HG03280 (cell line): ENCODE measurements around the gene PAX6.

Experiments used
- ATAC-seq: cut with Tn5 transposase; IDR thresholded peaks from one replicate; pipeline ENCODE4 v1.9.1; 2021; ENCODE audit warnings: mild to moderate bottlenecking, moderate library complexity; ENCODE audit not compliant: unreplicated experiment

PAX6 gene

DNA sequence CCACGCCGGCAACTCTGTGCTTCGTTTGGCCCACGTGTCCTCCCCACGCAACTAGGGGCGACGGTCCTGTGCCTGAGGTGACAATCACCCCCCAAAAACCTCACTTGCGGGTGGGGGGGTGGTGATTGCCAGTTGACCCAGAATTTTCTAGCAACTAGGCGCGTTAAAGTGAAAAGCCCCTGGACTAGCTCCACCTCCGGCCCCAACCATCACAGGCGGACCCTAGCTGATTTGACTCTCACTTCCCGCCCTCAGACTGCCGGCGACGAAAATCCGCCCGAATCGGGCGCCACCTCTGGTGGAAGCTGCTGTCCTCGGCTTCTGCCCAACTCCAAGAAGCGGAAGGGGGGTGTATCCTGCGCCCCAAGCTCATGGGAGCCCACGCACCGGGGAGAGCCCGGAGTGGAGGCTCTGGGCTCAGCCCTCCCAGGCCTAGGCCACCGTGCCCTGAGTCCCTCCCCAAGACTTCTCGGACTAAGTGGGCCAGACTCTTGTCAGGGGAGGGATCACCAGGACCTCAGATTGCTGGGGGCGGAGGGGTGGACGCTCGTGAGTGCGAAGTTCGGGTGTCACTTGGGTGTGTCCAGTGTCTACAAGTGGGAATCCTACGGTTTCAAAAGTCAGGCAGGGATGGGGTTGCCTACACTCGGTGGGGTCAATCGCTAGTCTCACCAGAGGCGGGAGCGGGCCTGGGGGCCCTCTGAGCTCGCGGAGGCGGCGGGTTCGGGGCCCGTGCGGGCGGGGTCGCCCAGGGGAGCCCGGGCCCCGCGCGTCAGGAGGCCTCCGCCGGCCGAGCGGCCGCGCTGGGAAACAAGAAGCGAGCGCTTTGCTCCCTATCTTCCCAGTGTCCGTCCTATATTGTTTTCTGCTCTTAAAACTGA, 12.3 kb downstream of the PAX6 start:
- no peak for ATAC-seq

DNA sequence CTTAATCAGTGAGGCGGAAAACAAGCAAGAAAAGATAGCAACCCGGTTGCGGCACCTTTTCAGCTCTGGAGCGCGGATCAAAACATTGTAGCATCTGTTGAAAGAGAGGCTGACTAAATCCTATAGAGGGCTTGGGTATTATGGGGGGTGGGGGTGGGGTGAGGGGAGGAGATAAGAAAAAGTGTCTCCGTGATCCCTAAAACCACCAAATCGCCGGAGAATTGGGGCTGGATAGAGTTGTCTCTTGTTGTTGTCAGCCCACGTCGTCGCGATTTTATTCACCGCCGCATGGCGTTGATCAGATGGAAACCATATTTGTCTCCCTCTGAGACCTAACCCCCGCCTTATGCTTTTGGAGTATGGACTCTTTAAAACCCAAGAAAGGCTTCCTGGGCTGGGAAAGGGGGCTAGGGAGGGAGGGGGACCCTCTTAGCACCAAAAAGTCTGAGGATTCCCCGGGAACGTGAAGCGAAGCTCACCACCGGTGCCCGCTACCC, 13.0 kb downstream of the PAX6 start:
- no peak for ATAC-seq

DNA sequence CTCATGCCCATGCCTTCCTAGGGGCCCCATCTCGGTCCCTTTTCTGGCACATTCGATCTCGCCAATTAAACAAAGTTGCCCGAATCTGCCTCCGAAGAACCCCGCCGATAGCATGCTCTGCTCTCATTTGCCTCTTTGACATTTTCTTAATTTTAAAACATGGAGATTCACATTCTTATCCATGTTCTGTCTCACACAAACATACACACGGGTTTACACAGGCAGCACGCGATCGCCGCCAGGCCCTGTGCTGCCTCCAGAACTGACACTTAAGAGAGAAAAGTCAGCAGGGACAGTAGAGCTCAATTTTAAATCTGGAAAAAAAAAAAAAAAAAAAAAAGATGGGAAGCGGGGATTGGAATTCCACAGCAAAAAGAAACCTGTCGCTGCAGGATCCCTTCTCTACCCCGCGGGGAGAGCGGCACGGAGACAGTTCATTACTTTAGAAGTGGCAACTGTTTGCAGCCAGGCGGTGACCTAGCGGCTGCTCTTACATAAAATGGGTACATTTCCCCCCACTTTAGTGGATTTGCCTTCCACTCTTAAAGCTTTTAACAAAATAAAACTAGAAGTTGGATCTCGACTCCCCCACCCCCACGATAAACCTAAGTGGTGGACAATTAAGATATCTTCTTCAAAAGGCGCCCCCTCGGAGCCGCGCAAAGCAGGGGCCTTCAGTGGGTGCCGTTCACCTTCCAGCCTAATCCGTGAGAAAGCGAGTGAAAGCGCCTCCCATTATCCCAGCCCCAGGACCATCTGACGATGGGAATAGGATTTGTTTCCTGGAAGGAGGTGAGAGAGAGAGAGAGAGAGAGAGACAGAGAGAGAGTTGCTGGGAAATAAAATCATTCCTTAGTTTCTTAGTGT, 13.7 kb downstream of the PAX6 start:
- ATAC-seq: no peak

DNA sequence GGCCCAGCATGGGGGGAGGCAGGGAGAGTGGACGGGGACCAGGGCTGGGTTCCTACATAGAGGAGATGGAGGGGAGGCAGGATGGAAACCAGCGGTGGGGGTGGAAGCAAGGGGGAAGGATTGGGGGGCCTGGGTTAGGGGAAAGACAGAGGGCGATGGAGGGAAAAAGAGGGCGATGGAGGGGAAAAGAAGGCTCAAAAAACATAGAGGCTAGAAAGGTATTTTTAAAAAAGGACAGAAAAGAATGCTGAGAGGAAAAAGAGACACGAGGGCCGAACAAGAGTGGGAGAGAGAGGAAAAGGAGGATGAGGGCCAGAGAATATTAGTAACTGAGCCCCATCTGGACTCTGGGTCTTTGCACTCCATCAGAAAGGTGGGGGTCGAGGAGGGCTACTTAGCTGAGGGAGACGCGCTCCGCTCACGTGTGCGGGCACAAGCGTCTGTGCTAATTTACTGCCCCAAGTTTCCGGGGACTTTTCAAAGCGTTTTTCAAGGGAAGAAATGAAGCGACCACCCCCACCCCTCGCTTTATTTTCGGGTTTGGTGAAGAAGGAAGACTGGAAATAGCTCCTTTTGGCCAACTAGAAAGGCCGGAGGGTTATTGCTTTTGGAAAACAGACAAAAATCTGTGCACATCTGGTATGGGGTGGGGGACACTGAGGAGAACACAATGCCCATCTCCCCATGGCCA, 14.5 kb downstream of the PAX6 start:
- no peak for ATAC-seq

DNA sequence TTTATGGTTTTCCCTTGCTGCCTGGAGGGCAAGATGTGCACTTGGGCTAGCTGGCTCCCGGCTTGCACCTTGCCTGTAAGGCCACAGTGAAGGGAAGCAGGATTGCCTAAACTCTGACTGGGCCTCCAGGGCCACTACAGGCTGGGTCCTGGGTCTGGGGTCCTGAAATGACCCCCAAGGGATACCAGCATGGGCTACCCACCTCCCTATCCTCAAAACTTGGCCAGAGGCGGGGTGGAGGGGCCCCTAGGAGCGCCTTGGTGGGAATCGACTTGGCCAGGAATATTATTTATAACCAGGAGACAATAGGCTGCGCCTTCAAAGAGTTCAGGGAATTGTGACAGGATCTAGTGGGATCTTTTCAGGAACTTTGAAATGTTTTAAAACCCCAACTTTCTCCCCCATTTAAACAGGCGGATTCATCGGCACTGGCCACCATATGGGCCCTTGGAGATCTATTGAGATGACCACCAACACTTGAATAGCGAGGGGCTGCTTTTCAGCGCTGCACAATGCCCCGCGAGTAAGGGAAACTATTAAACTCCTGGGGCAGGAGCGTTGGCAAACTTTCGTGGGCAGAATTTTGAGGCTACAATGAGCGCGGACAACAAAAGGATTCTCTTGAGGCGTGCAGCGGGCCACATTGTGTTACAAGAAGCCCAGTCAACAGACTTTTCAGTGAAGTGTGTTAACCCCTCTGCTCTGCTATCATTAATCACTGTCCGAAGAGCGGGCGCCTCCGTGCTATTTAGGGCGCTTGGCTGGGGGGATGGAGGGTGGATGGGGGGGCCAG, 15.2 kb downstream of the PAX6 start:
- no peak for ATAC-seq

DNA sequence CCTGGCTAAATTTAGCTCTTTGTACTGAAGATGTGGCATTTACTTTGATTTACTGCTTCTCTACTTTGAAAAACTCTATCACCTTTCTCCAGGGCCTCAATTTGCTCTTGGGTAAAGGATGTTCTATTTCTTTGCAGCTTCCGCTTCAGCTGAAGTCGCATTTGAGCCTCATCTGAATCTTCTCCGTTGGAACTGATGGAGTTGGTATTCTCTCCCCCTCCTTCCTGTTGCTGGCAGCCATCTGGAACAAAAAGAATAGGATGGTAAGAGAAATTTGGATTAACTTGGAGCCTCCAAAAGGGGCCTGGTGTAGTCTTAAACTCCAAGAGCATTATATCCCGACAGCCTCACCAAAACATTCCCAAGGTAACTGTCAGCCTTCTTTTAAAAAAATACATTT, 16.6 kb downstream of the PAX6 start:
- no peak for ATAC-seq

DNA sequence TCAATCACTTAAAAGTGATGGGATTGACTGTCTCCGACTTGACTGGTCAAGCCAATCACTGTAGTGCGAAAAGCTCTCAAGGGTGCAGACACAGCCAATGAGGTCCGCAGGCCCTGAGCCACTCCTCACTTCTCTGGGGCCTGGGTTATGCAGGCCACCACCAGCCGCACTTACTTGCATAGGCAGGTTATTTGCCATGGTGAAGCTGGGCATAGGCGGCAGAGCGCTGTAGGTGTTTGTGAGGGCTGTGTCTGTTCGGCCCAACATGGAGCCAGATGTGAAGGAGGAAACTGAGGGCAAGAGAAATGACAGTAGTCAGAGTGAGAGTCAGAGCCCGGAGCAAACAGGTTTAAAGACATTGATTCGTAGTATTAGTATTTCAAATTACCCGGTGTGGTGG, 17.9 kb downstream of the PAX6 start:
- ATAC-seq: no peak

DNA sequence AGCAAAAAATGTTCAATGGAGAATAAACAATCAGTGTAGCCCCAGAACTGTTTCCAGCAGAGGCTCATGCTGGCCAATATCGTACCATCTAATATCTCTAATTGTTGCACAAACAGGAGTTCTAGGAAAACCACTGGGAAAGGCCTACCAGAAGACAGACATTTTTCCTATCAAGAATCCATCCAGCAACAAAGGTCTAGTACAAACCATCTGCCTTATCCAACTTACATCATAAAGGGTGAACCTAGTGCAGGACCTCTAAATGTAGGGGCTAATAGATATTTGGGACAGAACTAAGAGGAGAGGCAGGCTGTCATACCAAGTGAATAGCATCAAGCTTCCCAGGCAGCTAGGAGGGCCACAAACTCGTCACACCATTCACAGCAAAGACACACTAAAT, 18.7 kb downstream of the PAX6 start:
- ATAC-seq: no peak

DNA sequence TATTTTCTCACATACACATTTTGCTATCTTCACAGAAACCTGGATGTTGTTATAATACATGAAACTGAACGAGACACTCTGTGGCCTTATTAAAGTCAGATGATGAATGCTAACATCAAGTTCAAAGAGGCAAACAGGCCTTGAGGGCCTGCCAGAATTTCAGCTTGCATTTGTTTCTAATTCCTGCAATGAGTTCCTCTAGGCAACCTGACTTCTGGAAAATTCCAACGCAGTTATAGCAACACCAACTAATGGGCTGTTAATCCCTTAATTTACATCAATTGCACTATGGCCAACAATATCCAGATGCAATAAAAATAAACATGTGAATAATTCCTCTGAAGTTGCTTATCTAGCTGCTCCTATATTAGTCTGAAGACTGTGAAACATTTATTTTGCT, 19.1 kb downstream of the PAX6 start:
- no peak for ATAC-seq

DNA sequence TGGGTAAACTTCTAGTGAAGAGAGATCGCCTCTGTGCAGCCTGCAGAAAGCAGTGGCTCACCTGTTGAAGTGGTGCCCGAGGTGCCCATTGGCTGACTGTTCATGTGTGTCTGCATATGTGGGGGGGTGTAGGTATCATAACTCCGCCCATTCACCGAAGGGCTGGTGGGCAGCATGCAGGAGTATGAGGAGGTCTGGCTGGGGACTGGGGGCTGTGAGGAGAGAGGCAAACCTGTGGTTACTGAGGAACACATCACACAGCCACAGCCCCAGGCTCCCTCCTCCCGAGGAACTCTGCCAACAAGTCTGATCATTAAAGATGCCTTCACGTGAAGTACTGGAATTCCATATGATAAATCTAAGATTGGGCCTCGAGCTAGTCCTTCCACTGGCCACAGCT, 20.5 kb downstream of the PAX6 start:
- ATAC-seq: no peak

DNA sequence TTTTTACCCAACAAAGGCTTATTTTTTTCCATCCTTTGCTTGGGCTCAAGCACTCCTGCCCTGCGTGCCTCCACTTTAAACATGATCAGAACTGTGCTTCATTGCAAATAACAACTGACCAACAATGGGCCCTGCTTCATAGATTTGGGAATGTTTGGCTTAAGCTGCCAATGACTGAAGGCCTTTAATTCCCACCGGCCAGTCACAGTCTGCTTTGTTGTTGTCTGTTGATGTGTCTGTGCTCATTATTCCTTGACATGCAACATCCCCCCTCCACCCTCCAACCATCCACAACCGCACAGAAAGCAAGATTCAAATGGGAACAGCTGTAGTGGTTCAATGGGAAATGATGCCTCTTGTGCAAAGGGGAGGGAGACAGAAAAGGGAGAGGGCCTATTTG, 23.0 kb downstream of the PAX6 start:
- no peak for ATAC-seq

DNA sequence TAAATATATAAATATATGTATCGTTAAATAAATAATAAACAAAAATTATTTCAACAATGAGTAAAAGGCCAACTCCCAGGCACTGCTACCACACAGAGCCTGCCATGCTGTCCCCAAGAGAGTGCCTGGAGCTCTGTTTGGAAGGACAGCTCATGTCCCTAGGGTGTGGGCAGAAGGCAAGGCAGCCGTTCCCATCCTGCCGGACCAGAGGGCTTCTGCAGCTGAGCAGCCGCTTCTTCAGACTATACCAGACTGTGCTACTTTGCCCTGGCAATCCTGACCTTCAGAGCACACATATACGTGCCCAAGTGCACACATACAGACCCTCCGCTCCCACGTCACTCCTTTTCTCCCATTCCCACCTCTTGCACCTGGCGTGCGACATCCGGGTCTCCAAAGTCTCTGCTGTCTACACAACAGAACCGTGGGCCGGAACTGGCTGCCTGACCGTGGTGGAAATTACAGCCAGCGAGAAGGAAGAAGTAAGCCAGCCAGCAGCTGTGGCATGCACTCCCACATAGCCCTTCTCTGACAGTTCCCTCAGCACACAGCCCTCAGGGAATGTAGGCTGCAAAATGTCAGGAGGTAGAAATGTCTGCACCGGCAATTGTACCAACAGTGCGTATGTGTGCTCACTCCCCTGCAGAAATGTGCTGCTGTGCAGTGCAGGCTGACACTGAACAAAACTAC, 24.0 kb downstream of the PAX6 start:
- no peak for ATAC-seq

DNA sequence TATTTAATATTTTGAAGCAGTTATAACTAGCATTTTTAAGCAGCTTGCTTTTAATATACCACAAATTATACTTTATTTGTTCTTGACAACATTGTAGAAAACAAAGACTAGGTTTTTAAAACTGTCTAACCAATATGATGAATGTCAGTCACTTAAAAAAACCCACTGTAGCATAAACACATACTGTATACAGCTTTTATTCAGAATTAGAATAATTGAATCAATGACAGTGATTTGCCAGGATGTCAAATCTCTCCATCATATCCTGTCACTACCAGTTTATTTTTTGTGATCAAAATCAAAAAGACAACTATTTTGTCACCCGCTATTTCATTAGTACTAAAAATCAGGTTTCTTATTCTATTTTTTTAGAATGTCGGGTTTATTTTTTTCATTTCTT, 26.5 kb downstream of the PAX6 start:
- ATAC-seq: no peak

DNA sequence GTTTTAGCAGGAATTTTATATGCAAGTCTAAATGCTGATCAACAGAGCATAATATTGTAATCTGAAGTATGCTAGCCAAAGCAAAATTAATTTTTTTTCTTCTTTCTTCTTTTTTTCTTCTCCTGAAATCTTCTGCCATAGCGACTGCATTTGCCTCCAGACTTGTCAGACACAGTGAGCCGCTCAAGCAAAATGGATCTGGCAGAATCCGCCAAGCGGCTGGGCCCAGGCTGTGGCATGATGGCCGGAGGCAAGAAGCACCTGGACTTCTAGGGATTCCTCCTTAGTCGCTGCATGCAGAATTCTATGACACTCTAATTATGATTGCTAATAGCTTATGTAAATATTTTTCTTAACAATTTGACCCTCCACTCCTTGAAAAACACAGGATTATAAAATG, 27.9 kb downstream of the PAX6 start:
- no peak for ATAC-seq

DNA sequence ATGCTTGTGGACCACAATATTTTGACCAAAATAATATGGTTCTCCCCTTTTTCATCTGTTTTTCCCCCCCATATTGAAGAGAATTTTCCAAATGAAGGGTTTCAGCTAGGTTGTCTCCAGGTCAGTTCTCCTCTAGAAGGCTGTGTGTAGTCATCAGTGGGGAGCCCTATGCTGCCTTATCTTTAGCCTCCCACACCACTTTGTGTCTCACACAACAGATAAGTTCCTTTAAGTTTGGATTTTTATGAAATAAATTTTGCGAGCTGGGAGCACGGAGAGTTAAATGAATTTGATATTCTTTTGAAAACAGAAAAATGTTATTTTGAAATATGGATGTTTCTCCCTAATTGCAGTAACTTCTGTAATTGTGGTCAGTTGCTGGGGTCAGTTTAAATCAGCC, 28.9 kb downstream of the PAX6 start:
- ATAC-seq: no peak

DNA sequence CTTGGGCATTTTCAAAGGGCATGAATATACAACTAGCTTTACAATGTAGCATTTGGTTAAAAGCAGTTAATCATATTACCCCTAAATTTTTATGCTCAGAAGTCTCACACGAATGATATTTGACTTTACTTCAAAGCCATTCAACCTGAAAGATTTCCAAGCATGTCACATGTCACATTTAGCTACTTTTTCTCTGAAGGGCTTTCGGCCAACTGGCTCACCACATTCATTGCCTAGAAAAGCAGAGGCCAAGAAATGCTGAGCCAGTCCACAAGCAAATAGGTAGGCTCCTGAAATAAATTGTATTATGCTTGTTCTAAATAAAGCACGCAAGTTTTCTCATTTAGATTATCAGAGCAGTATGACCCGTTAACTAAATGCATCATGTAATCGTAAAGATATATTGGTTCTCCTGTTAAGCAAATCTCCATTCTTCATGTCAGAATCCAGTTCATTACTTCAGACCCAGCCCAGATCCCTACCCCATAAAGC, 30.6 kb downstream of the PAX6 start:
- ATAC-seq: no peak

DNA sequence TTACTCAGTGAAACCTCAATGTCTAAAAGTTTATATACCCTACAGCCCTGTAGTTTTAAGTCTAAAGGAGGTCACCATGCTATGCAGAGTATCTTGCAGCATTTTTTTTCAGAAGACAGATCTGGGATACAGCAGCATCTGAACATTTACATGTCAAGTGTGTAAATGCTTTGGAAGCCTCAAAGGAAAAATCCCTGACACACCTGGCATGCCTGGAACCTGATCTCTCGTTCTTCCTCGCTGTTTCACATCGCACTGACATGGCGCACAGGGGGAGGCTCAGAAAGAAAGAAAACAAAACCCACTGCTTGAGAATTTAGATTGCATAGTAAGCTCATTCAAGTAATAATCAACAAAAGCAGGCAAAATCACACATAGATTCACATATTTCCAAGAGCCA, 31.0 kb downstream of the PAX6 start:
- ATAC-seq: no peak

DNA sequence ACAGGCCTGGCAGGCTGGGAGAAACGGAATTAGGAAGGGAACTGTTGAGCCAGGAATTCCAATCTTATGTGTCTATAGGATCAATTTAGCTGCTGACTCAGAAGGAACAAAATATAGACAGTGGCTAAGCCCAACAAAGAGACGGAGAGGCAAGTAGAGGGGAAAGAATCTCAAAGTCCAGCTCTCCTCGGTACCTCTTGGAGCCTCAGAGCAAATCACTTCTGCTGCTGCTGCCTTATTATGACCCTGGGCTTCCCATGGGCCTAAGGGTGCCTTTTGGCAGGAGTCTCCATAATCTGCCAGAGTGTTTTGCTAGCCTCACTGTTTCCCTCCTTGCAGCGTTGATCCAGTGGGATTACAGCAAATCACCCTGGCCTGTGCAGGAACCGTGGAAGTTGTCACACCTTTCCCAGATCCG, 31.7 kb downstream of the PAX6 start:
- no peak for ATAC-seq

DNA sequence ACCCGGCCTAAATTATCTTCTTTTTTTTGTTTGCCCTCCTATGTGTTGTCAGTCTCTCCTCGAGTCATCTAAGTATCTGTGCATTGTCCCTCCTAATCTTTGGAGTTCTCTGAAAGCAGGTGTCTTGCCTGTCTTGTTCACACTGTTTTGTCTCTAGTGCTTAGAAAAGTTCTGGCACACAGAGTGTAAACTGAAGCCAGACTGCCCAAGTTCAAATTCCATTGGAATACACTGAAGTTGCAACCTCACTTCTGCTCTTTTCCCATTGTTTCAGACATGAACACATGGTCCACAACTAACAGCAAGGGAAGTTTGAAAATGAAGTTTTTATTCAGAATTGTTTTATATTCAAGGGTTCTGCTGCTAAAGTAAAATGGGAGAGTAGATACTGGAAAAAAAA, 38.7 kb downstream of the PAX6 start:
- no peak for ATAC-seq
